Nephron progenitor cell (in vitro differentiated cells): ENCODE measurements around the gene SLC16A10.
"Not testable (repeated sequence)": the region's sequence is repeated elsewhere in the genome, so short reads cannot be mapped to it uniquely, and the experiment has no call there.

Experiments
- DNase-seq: peaks from one replicate; pipeline ENCODE4 v3.0.0; 2021
- H3K27ac Mint-ChIP-seq: 2 replicates; pipeline ENCODE4 v1.8.0; 2021; ENCODE audit warnings: mild to moderate bottlenecking, moderate library complexity, mixed read lengths
- H3K27me3 Mint-ChIP-seq: 2 replicates; pipeline ENCODE4 v1.8.0; 2021; ENCODE audit warnings: mild to moderate bottlenecking, low read depth, mixed read lengths; ENCODE audit not compliant: poor library complexity
- H3K36me3 Mint-ChIP-seq: 2 replicates; pipeline ENCODE4 v1.8.0; 2021; ENCODE audit warnings: low read depth, mixed read lengths
- H3K4me1 Mint-ChIP-seq: 2 replicates; pipeline ENCODE4 v1.8.0; 2021; ENCODE audit warnings: mixed read lengths
- H3K4me3 Mint-ChIP-seq: 2 replicates; pipeline ENCODE4 v1.8.0; 2021; ENCODE audit warnings: mild to moderate bottlenecking, moderate library complexity, mixed read lengths
- H3K9me3 Mint-ChIP-seq: 2 replicates; pipeline ENCODE4 v1.8.0; 2021; ENCODE audit warnings: mild to moderate bottlenecking, moderate library complexity, mixed read lengths
- TF ChIP-seq, protein P1 (sequence below): fragments of 200-600 bp; sonication (generic); IDR thresholded peaks from 2 replicates; pipeline ENCODE4 v1.5.0; 2021; ENCODE audit warnings: antibody characterized with exemption

Gene SLC16A10

DNA sequence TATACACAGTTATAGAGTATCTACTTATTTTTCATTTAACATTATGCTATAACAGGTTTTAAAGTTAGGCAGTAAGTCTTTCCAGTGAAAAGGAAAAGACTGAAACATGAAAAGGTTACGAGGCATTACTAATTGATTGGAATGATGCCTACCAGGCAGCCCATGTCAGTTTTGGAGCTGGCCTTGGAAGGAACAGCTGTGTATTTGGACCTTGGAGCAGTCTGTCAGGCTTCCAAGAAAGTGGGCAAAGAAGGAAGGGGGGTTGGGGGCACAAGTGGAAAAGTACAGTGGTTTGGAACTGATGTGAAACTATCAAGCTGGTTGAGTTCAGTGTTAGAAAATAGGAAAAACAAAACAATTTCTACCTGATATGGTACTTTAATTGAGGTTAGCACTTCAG lies 41.7 kb downstream of the SLC16A10 start:
- peaks cover 4% of the 10 kb centered on the region for H3K36me3 Mint-ChIP-seq
- H3K27me3 Mint-ChIP-seq = peaks cover 5% of the 10 kb centered on the region
- H3K9me3 Mint-ChIP-seq = peaks cover under 1% of the 10 kb centered on the region
- H3K27ac Mint-ChIP-seq = no peak overlapping the region
- no peak overlapping the region for H3K4me3 Mint-ChIP-seq
- no peaks in the 10 kb centered on the region for H3K4me1 Mint-ChIP-seq
- no peak for DNase-seq
- TF ChIP-seq, protein P1, sequence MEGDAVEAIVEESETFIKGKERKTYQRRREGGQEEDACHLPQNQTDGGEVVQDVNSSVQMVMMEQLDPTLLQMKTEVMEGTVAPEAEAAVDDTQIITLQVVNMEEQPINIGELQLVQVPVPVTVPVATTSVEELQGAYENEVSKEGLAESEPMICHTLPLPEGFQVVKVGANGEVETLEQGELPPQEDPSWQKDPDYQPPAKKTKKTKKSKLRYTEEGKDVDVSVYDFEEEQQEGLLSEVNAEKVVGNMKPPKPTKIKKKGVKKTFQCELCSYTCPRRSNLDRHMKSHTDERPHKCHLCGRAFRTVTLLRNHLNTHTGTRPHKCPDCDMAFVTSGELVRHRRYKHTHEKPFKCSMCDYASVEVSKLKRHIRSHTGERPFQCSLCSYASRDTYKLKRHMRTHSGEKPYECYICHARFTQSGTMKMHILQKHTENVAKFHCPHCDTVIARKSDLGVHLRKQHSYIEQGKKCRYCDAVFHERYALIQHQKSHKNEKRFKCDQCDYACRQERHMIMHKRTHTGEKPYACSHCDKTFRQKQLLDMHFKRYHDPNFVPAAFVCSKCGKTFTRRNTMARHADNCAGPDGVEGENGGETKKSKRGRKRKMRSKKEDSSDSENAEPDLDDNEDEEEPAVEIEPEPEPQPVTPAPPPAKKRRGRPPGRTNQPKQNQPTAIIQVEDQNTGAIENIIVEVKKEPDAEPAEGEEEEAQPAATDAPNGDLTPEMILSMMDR = no peak

DNA sequence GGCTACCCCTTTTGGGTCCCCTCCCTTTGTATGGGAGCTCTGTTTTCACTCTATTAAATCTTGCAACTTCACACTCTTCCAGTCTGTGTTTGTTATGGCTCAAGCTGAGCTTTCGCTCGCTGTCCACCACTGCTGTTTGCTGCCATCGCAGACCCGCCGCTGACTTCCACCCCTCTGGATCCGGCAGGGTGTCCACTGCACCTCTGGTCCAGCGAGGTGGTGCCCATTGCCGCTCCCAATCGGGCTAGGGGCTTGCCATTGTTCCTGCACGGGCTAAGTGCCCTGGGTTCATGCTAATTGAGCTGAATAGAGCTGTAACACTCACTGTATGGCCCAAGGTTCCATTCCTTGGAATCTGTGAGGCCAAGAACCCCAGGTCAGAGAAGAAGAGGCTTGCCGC lies 43.7 kb downstream of the SLC16A10 start:
- not testable (repeated sequence) for H3K4me1 Mint-ChIP-seq, H3K36me3 Mint-ChIP-seq, H3K27ac Mint-ChIP-seq, H3K9me3 Mint-ChIP-seq, DNase-seq, H3K27me3 Mint-ChIP-seq, H3K4me3 Mint-ChIP-seq

DNA sequence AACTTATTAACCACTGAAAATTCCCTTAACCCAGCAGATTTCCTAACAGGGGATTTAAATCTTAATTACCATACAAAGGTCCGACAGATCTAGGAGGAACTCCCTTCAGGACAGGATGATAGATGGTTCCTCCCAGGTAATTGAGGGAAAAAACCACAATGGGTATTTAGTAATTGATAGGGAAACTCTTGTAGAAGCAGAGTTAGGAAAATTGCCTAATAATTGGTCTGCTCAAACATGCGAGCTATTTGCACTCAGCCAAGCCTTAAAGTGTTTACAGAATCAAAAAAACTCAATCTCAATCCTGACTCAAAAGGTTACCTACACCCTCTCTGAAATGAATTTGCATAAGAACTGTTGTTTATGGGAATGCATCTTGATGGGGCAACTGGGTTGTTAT lies 45.4 kb downstream of the SLC16A10 start:
- H3K4me1 Mint-ChIP-seq, H3K9me3 Mint-ChIP-seq, H3K27ac Mint-ChIP-seq, H3K4me3 Mint-ChIP-seq, DNase-seq, H3K36me3 Mint-ChIP-seq, H3K27me3 Mint-ChIP-seq: not testable (repeated sequence)

DNA sequence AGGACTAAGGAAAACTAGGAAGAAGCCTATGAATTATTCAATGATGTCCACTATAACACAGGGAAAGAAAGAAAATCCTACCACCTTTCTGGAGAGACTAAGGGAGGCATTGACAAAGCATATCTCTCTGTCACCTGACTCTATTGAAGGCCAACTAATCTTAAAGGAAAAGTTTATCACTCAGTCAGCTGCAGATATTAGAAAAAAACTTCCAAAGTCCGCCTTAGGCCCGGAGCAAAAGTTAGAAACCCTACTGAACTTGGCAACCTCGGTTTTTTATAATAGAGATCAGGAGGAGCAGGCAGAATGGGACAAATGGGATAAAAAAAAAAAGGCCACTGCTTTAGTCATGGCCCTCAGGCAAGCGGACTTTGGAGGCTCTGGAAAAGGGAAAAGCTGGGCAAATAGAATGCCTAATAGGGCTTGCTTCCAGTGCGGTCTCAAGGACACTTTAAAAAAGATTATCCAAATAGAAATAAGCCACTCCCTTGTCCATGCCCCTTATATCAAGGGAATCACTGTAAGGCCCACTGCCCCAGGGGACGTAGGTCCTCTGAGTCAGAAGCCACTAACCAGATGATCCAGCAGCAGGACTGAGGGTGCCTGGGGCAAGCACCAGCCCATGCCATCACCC lies 47.0 kb downstream of the SLC16A10 start:
- H3K36me3 Mint-ChIP-seq, H3K4me1 Mint-ChIP-seq, H3K27ac Mint-ChIP-seq, DNase-seq, H3K4me3 Mint-ChIP-seq, H3K27me3 Mint-ChIP-seq, H3K9me3 Mint-ChIP-seq: not testable (repeated sequence)

DNA sequence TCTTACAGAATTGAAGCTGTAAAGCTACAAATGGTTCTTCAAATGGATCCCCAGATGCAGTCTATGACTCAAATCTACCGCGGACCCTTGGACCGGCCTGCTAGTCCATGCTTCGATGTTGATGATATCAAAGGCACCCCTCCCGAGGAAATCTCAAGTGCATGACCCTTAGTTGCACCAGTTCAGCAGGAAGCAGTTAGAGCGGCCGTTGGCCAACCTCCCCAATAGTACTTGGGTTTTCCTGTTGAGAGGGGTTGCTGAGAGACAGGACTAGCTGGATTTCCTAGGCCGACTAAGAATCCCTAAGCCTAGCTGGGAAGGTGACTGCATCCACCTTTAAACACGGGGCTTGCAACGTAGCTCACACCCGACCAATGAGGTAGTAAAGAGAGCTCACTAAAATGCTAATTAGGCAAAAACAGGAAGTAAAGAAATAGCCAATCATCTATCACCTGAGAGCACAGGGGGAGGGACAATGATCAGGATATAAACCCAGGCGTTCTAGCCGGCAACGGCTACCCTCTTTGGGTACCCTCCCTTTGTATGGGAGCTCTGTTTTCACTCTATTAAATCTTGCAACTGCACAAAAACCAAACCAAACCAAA lies 50.3 kb downstream of the SLC16A10 start:
- Mint-ChIP-seq H3K9me3 (peaks cover 11% of the 10 kb centered on the region), H3K27me3 (peaks cover 11% of the 10 kb centered on the region)
- H3K27ac Mint-ChIP-seq, H3K4me3 Mint-ChIP-seq, H3K36me3 Mint-ChIP-seq, DNase-seq, H3K4me1 Mint-ChIP-seq: not testable (repeated sequence)

DNA sequence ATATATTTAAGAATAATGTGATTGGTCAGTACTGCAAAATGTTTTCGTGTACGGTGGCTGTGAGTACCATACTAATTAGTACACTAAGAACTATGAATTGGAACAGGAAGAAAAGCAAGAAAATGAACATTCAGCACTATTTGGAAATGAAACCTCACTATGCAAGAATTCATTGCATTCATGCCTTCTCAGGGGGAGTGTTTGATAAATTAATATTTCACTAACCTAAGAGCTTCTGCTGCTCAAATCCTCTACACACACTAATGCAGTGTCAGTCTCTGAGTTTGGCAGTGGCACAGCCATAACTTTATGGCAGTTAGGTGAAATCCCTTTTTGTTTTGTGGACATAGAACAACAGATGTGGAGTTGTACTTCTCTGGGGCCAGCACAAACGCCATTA lies 60.1 kb downstream of the SLC16A10 start:
- Mint-ChIP-seq H3K4me1 (no peaks in the 10 kb centered on the region), H3K9me3 (peaks cover 18% of the 10 kb centered on the region)
- no peak for DNase-seq

DNA sequence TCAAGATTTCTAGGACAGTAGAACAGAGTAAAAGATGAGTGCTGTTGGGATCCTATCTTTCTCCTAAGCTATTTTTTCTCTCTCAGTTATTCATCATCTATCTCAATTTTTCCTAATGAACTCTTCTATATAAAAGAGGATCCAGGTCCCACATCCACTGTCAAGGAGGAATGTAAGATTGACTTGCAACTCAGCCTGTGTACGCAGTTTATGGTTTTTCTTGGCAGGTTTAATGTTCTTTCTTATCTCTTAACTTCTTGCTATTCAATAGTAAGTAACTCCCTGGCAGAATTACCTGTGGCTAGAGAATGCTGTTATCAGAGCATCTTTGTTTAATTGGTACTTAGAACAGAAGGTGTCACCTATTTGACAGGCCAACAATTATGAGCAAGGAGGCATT lies 60.8 kb downstream of the SLC16A10 start:
- no peaks in the 10 kb centered on the region for H3K4me1 Mint-ChIP-seq
- peaks cover 18% of the 10 kb centered on the region for H3K9me3 Mint-ChIP-seq
- TF ChIP-seq, protein P1 = no peak
- DNase-seq = no peak
- H3K36me3 Mint-ChIP-seq = peaks cover 4% of the 10 kb centered on the region
- H3K27me3 Mint-ChIP-seq = no peaks in the 10 kb centered on the region
- no peak overlapping the region for H3K4me3 Mint-ChIP-seq
- no peak overlapping the region for H3K27ac Mint-ChIP-seq

More for the DNA sequence above, 60.1 kb downstream of the SLC16A10 start:
- TF ChIP-seq, protein P1 = no peak
- H3K36me3 Mint-ChIP-seq = peaks cover 4% of the 10 kb centered on the region
- H3K27ac Mint-ChIP-seq = no peak overlapping the region
- H3K4me3 Mint-ChIP-seq = no peak overlapping the region
- H3K27me3 Mint-ChIP-seq = no peaks in the 10 kb centered on the region

DNA sequence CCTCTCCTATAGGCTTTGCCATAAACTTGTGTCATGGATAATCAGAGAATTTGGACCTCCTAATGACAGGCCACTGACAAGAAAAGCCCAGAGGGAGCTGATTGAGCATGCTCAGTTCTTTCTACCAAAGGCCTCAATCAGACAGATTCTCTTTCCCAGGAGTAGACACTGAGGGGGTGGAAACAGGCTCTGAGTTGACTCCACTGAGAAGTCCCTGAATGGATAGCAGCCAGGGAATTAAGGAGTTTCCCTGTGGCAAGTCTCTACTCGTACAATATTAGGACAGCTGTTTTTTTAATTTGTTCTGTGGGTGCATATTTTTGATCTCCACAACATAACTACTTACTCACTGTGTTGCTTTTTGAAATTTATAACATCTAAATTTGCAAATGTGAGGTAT lies 63.3 kb downstream of the SLC16A10 start:
- no peak overlapping the region for H3K4me3 Mint-ChIP-seq
- TF ChIP-seq, protein P1 = no peak
- H3K27ac Mint-ChIP-seq = no peak overlapping the region
- no peak for DNase-seq
- H3K4me1 Mint-ChIP-seq = no peaks in the 10 kb centered on the region
- H3K9me3 Mint-ChIP-seq = peaks cover 4% of the 10 kb centered on the region
- H3K27me3 Mint-ChIP-seq = no peaks in the 10 kb centered on the region
- H3K36me3 Mint-ChIP-seq = no peaks in the 10 kb centered on the region
